ENCODE data around the gene DDX24.

The DDX24 gene

GRCh38 chr14:94031161-94031882 is 49.7 kb downstream of the DDX24 start:
- no peak for DNase-seq (ENCODE audit: low read depth in 2 of 2)

- DNase-seq (ENCODE audit: low read depth in 2 of 2): no peak
Observed at GRCh38 chr14:94030571-94030970, 50.4 kb downstream of the DDX24 start.

DNA sequence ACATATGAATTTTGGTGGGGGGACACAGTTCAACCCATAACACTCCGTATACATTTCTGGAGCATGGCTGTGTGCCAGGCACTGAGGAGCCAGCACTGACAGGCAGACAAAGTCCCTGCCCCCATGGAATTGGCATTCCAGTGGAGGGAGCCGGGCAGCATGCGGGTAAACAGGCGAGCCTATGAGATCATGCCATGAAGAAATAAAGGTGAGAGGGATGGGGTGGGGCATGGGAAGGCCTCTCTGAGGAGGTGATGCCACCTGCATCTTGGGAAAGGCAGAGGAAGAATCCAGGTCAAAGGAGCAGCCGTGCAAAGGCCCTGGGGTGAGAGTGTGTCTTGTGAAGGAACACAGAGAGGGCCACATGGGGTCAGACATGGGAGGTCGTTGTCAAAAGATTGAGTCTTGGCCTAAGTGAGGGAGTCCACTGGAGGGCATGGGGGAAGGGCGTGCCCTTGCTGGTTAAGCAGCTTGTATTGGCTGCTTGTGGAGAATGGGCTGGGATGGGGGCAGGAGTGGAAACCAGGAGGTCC is 51.3 kb downstream of the DDX24 start:
- no peak for DNase-seq (ENCODE audit: low read depth in 2 of 2)

GRCh38 chr14:94029265-94029664 is 51.7 kb downstream of the DDX24 start:
- DNase-seq (ENCODE audit: low read depth in 2 of 2): no peak

DNA sequence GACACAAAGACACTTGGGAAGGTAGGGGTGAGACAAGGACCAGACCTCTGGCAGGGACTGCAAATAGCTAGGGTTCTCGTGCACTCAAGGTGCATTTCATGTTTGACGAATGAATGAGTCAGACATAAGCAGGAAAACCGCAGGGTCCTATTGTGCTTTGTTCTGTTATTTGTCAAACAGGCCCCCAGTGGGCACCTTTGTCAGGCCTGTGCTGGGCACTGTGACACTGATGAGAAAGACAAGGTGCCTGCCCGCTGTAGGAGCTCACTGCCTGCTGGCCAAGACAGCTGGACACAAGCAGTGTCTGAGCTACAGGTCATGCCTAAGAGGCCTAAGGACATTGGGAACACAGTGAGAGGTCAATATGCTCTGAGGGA is 52.6 kb downstream of the DDX24 start:
- DNase-seq (ENCODE audit: low read depth in 2 of 2): peak in 1 of 2 donors; percentile 20

GRCh38 chr14:94027566-94028449 is 53.2 kb downstream of the DDX24 start:
- DNase-seq (ENCODE audit: low read depth in 2 of 2): no peak

- DNase-seq (ENCODE audit: low read depth in 2 of 2): no peak
Observed at GRCh38 chr14:94026889-94027469, 54.0 kb downstream of the DDX24 start.

- peak; percentile 84 to 94 for DNase-seq (ENCODE audit: low read depth in 2 of 2)
Observed at GRCh38 chr14:94026173-94026888, 54.7 kb downstream of the DDX24 start, which contains the start of gene OTUB2. OTUB2 (plus strand) TSS chr14:94026340; CDS start chr14:94026538, 198 bp downstream.

GRCh38 chr14:94025720-94026119 is 55.3 kb downstream of the DDX24 start:
- DNase-seq (ENCODE audit: low read depth in 2 of 2): no peak

- DNase-seq (ENCODE audit: low read depth in 2 of 2): no peak
Observed at GRCh38 chr14:94024549-94024948, 56.5 kb downstream of the DDX24 start.

DNA sequence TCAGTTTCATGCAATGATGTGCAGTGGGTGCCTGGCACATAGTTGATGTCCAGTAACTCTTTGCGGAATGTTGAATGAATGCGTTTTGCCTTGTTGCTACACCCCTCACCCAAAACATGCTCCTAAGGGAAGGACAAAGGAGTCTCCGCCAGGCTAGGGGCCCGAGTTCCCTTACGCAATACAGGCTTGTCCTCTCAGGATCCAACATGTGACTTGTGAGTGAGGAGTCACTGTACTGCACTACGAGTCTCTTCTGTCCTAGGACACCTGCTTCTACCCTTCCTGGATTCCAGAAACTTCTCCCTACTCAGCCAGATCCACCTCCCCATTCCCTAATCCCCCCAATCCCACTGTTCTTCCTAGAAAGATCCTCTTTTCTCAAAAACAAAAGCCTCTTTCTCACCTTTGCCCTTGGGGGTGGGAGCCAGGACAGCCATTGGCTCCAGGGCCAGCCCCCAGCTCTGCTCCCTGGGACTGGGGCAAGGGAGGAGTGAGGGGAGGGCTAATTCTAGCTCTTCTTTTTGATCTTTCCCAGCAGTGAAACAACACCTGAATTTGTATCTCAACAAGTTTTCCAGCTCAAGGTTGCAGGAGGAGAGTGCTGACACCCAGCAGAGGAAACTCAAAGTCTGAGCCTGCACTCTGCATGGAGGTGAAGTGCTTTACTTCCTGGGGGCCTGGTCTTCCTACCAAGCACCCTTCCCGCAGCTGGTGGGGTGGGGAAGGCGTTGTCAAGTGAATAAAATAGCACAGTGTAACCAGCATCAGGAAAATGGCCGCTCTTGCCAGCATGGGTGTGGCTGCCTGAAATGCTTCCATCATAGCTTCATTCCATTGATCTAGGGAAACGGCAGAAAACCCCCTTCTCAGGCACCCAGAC is 58.2 kb downstream of the DDX24 start:
- DNase-seq (ENCODE audit: low read depth in 2 of 2): no peak

- no peak for DNase-seq (ENCODE audit: low read depth in 2 of 2)
Observed at GRCh38 chr14:94021416-94022157, 59.4 kb downstream of the DDX24 start.

GRCh38 chr14:94021001-94021400 is 60.0 kb downstream of the DDX24 start:
- DNase-seq (ENCODE audit: low read depth in 2 of 2): no peak

DNA sequence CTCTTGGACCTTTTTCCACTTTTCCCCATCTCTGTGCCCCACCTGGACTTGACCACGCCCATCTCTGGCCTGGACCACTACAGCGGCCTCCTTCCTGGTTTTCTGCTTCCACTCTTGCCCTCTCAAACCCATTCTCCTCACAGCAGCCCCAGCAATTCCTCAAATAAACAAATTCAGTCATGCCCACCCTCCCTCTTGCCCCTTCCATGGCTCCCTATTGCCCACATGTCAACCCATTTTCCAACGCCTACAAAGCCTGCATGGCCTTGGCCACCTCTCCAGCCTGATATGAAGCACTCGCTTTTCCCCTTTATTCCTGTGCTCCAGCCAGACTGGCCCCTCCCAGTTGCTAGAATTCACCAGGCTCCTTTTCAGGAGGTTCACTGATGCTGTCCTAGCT is 60.7 kb downstream of the DDX24 start:
- DNase-seq (ENCODE audit: low read depth in 2 of 2): no peak

DNA sequence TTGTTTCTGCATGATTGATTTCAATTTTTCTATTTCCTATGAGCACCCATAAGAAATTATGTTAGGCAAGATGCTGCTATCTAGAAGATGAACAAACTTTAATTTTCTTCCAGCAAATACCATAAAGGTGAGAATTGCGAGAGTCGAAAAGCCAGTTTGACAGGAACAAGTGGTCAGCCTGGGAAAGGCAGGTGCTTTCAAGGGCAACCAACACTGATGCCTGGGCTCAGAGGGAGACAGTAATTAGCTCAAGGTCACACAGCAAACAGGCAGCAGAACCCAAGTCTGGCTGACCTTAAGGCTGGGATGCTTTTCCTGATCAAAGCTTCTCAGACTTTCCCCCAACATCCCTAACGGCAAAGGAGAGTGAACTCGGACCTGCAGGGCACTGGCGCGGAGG is 61.7 kb downstream of the DDX24 start:
- no peak for DNase-seq (ENCODE audit: low read depth in 2 of 2)

- no peak for DNase-seq (ENCODE audit: low read depth in 2 of 2)
Observed at GRCh38 chr14:94018308-94018707, 62.7 kb downstream of the DDX24 start.

- no peak for DNase-seq (ENCODE audit: low read depth in 2 of 2)
Observed at GRCh38 chr14:94016446-94016976, 64.5 kb downstream of the DDX24 start.

- no peak for DNase-seq (ENCODE audit: low read depth in 2 of 2)
Observed at GRCh38 chr14:94015223-94015622, 65.8 kb downstream of the DDX24 start.

DNA sequence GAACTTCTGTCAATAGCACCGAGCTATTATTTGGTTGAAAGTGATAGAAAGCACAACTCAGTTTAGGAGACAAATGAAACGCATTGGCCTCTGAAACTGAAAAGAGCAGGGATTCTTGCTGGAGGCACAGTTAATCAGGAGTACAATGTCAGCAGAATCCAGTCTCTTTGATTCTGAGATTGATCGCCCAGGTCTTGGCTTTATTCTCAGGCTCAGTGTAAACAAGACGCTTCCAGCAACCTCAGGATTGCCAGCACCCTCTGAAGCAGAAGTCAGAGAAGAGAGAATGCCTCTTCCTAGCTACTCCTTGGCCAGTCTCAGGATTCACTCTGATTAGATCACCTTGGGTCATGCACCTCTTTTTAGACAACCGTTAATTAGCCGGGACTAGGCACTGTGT is 66.6 kb downstream of the DDX24 start:
- no peak for DNase-seq (ENCODE audit: low read depth in 2 of 2)

DNA sequence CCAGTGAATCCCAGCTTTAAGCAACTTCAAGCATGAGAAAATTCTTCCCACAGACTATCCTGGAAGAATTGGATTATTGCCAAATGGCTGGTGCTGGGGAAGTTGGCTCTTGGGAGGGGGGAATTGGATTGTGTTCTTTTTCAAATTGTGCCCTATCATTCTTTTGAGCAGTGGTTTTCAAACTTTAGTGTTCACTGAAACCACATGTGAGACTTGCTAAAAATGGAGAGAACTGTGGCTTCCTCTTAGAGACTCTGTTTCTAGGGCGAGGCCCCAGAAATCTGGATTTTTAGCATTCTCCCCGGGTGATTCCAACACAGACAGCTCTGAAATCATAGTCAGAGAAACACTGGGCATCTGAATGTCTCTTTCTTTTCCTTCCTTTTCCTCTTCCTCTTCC is 69.2 kb downstream of the DDX24 start:
- no peak for DNase-seq (ENCODE audit: low read depth in 2 of 2)
